ENCODE results near the gene LRRC63.
A peak's percentile ranks its signal among the peaks of the same experiment; 100 is the strongest.
"Not testable (repeated sequence)": the region's sequence is repeated elsewhere in the genome, so short reads cannot be mapped to it uniquely, and the experiment has no call there.

Gene LRRC63

GRCh38 chr13:46210362-46211083, 1.2 kb upstream of the LRRC63 start:
- Mint-ChIP-seq H3K4me1 (peaks cover 9% of the 10 kb centered on the region), H3K27ac (peak overlapping the region in 1 of 3 experiments; percentile 16)

GRCh38 chr13:46211116-46211482, 629 bp upstream of the LRRC63 start:
- H3K9me3 Mint-ChIP-seq = peaks cover 4% of the 10 kb centered on the region
- peak overlapping the region in 2 of 3 experiments; percentile 16 to 22 for H3K27ac Mint-ChIP-seq
- TF ChIP-seq CTCF (IDR thresholded peaks at IDR 0.05; ENCODE audit: unreplicated experiment in 3 of 3) = no peak
- H3K4me3 Mint-ChIP-seq = peak overlapping the region; percentile 73 to 85 (median 84)
- peaks cover 10% of the 10 kb centered on the region for H3K27me3 Mint-ChIP-seq (ENCODE audit: low read depth)
- H3K36me3 Mint-ChIP-seq (ENCODE audit: low read depth) = no peaks in the 10 kb centered on the region
- peaks cover 9% of the 10 kb centered on the region for H3K4me1 Mint-ChIP-seq

More at GRCh38 chr13:46210362-46211083, 1.2 kb upstream of the LRRC63 start:
- Mint-ChIP-seq H3K9me3 (no peaks in the 10 kb centered on the region), H3K36me3 (ENCODE audit: low read depth) (no peaks in the 10 kb centered on the region), H3K4me3 (peak overlapping the region; percentile 73 to 85 (median 84)), H3K27me3 (ENCODE audit: low read depth) (peaks cover 10% of the 10 kb centered on the region)
- TF ChIP-seq CTCF (IDR thresholded peaks at IDR 0.05; ENCODE audit: unreplicated experiment in 3 of 3) = no peak

- Mint-ChIP-seq H3K27me3 (ENCODE audit: low read depth) (peaks cover 10% of the 10 kb centered on the region), H3K4me3 (peak overlapping the region in 1 of 3 experiments; percentile 47), H3K4me1 (peaks cover 9% of the 10 kb centered on the region), H3K36me3 (ENCODE audit: low read depth) (no peaks in the 10 kb centered on the region), H3K9me3 (peaks cover 19% of the 10 kb centered on the region), H3K27ac (no peak overlapping the region)
- no peak for TF ChIP-seq CTCF (IDR thresholded peaks at IDR 0.05; ENCODE audit: unreplicated experiment in 3 of 3)
These were observed 1.5 kb downstream of the LRRC63 start for GRCh38 chr13:46213242-46213641.

- not testable (repeated sequence) for H3K36me3 Mint-ChIP-seq (ENCODE audit: low read depth); H3K4me1 Mint-ChIP-seq; H3K27ac Mint-ChIP-seq; H3K27me3 Mint-ChIP-seq (ENCODE audit: low read depth); H3K4me3 Mint-ChIP-seq
- H3K9me3 Mint-ChIP-seq = peaks cover 24% of the 10 kb centered on the region
These were observed 3.0 kb downstream of the LRRC63 start for GRCh38 chr13:46214741-46215140.

GRCh38 chr13:46220234-46220633, 8.5 kb downstream of the LRRC63 start:
- H3K4me1 Mint-ChIP-seq; H3K36me3 Mint-ChIP-seq (ENCODE audit: low read depth); H3K4me3 Mint-ChIP-seq; H3K27me3 Mint-ChIP-seq (ENCODE audit: low read depth); H3K27ac Mint-ChIP-seq: not testable (repeated sequence)
- H3K9me3 Mint-ChIP-seq = peaks cover 53% of the 10 kb centered on the region

- Mint-ChIP-seq H3K9me3 (peaks cover 32% of the 10 kb centered on the region), H3K36me3 (ENCODE audit: low read depth) (no peaks in the 10 kb centered on the region), H3K27ac (no peak overlapping the region), H3K4me1 (no peaks in the 10 kb centered on the region), H3K27me3 (ENCODE audit: low read depth) (no peaks in the 10 kb centered on the region), H3K4me3 (no peak overlapping the region)
- no peak for TF ChIP-seq CTCF (IDR thresholded peaks at IDR 0.05; ENCODE audit: unreplicated experiment in 3 of 3)
These were observed 17.5 kb downstream of the LRRC63 start for GRCh38 chr13:46229251-46229650.

- Mint-ChIP-seq H3K9me3 (peaks cover 43% of the 10 kb centered on the region), H3K27me3 (ENCODE audit: low read depth) (no peaks in the 10 kb centered on the region), H3K36me3 (ENCODE audit: low read depth) (no peaks in the 10 kb centered on the region), H3K27ac (no peak overlapping the region), H3K4me1 (no peaks in the 10 kb centered on the region), H3K4me3 (no peak overlapping the region)
- TF ChIP-seq CTCF (IDR thresholded peaks at IDR 0.05; ENCODE audit: unreplicated experiment in 3 of 3) = no peak
These were observed 20.6 kb downstream of the LRRC63 start for GRCh38 chr13:46232281-46232680.
